ENCODE results near the gene CD164. TPM values are rescaled to one million over a fixed set of nuclear protein-coding genes. Genes with fewer than 3 reads are reported as not detected.
"Not testable (repeated sequence)": the region's sequence is repeated elsewhere in the genome, so short reads cannot be mapped to it uniquely, and the experiment has no call there.

Gene CD164
- total and polyA plus RNA-seq, 4 donors: 124 to 226 (median 204) TPM

GRCh38 chr6:109370792-109371191 is 11.5 kb downstream of the CD164 start:
- H3K9me3 ChIP-seq (ENCODE audit: control insufficient read depth, low read length): no peaks in the 10 kb centered on the region
- intact Hi-C loops (cut with DNase I): no loop called here
- ATAC-seq (ENCODE audit: low FRiP score): no peak
- H3K4me1 ChIP-seq (ENCODE audit: control insufficient read depth in 1 of 2, insufficient read depth in 2 of 2, low read length in 2 of 2): peaks cover 0 to 7% of the 10 kb centered on the region in 2 donors
- no peak overlapping the region for H3K27ac ChIP-seq (ENCODE audit: low read depth in 1 of 2, low read length in 2 of 2)
- H3K36me3 ChIP-seq (ENCODE audit: control insufficient read depth in 1 of 2, insufficient read depth in 2 of 2, low read length in 1 of 2): peaks cover 0 to 4% of the 10 kb centered on the region in 2 donors
- no peak for DNase-seq
- H3K4me3 ChIP-seq (ENCODE audit: low read length in 2 of 2): no peak overlapping the region
- H3K27me3 ChIP-seq (ENCODE audit: control insufficient read depth in 1 of 2, insufficient read depth in 2 of 2, low read length in 1 of 2): no peaks in the 10 kb centered on the region
- WGBS, 2 donors: 27 to 31% methylated on average over 3 of the region's 3 CpGs

DNA sequence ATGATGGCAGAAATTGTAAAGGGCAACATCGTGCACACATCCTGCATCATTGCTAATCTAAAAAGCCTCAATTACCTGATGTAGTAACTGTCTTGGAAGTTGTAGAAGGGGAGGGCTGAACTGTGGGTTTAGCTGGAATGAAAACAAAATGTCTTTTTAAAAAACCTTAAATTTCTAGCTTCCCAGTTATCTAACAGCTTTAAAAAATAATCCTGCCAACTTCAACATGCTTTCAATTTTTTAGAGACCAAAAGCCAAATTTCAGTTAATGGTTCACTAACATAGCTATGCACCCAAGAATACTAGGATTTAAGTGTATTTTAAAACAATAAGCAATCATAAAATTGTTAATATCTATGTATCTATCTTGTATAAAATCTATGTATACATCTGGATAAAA is 11.9 kb downstream of the CD164 start:
- DNase-seq: no peak
- Histone ChIP-seq H3K4me3 (ENCODE audit: low read length in 2 of 2) (no peak overlapping the region), H3K27ac (ENCODE audit: low read depth in 1 of 2, low read length in 2 of 2) (no peak overlapping the region), H3K4me1 (ENCODE audit: control insufficient read depth in 1 of 2, insufficient read depth in 2 of 2, low read length in 2 of 2) (peaks cover 0 to 7% of the 10 kb centered on the region in 2 donors), H3K36me3 (ENCODE audit: control insufficient read depth in 1 of 2, insufficient read depth in 2 of 2, low read length in 1 of 2) (peaks cover 0 to 4% of the 10 kb centered on the region in 2 donors), H3K27me3 (ENCODE audit: control insufficient read depth in 1 of 2, insufficient read depth in 2 of 2, low read length in 1 of 2) (no peaks in the 10 kb centered on the region), H3K9me3 (ENCODE audit: control insufficient read depth, low read length) (no peaks in the 10 kb centered on the region)
- intact Hi-C loops (cut with DNase I): no loop called here
- WGBS, 2 donors: 13 to 22% methylated on average over 1 of the region's 1 CpG
- no peak for ATAC-seq (ENCODE audit: low FRiP score)

DNA sequence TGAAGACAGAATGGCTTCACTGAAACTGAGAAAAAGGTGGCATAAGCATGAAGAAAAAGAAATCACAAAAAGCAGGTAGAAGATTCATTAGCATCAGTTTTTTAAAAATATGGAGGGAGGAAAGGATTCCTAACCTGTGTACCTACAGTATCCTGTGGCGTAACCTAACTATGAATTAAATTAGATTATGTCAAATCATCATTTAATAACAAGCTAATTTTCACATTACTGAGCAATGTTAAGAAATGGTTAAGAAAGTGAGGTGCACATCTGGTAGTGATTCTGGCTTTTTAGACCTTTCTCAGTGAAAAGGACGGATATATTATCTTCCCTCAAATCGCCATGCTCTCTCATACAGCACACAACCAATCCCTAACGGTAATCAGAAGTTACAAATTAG is 12.5 kb downstream of the CD164 start:
- WGBS, 2 donors: 87 to 89% methylated on average over 4 of the region's 4 CpGs
- ATAC-seq (ENCODE audit: low FRiP score): no peak
- H3K4me3 ChIP-seq (ENCODE audit: low read length in 2 of 2): no peak overlapping the region
- peaks cover 0 to 7% of the 10 kb centered on the region in 2 donors for H3K4me1 ChIP-seq (ENCODE audit: control insufficient read depth in 1 of 2, insufficient read depth in 2 of 2, low read length in 2 of 2)
- H3K27me3 ChIP-seq (ENCODE audit: control insufficient read depth in 1 of 2, insufficient read depth in 2 of 2, low read length in 1 of 2): no peaks in the 10 kb centered on the region
- DNase-seq: no peak
- H3K9me3 ChIP-seq (ENCODE audit: control insufficient read depth, low read length): no peaks in the 10 kb centered on the region
- H3K36me3 ChIP-seq (ENCODE audit: control insufficient read depth in 1 of 2, insufficient read depth in 2 of 2, low read length in 1 of 2): peaks cover 0 to 4% of the 10 kb centered on the region in 2 donors
- H3K27ac ChIP-seq (ENCODE audit: low read depth in 1 of 2, low read length in 2 of 2): no peak overlapping the region
- intact Hi-C loops (cut with DNase I): no loop called here

DNA sequence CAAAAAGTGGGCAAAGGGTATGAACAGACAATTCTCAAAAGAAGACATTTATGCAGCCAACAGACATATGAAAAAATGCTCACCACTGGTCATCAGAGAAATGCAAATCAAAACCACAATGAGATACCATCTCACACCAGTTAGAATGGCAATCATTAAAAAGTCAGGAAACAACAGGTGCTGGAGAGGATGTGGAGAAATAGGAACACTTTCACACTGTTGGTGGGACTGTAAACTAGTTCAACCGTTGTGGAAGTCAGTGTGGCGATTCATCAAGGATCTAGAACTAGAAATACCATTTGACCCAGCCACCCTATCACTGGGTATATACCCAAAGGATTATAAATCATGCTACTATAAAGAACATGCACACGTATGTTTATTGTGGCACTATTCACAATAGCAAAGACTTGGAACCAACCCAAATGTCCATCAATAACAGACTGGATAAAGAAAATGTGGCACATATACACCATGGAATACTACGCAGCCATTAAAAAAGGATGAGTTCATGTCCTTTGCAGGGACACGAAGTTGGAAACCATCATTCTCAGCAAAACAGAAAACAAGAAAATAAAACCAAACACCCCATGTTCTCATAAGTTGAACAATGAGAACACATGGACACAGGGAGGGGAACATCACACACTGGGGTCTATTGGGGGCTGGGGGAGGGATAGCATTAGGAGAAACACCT is 17.7 kb downstream of the CD164 start:
- 89 to 92% methylated on average over 5 of the region's 5 CpGs for WGBS, 2 donors
- H3K27ac ChIP-seq (ENCODE audit: low read depth in 1 of 2, low read length in 2 of 2); H3K36me3 ChIP-seq (ENCODE audit: control insufficient read depth in 1 of 2, insufficient read depth in 2 of 2, low read length in 1 of 2); H3K9me3 ChIP-seq (ENCODE audit: control insufficient read depth, low read length); ATAC-seq (ENCODE audit: low FRiP score); H3K4me1 ChIP-seq (ENCODE audit: control insufficient read depth in 1 of 2, insufficient read depth in 2 of 2, low read length in 2 of 2); H3K4me3 ChIP-seq (ENCODE audit: low read length in 2 of 2); DNase-seq; H3K27me3 ChIP-seq (ENCODE audit: control insufficient read depth in 1 of 2, insufficient read depth in 2 of 2, low read length in 1 of 2); intact Hi-C loops (cut with DNase I): not testable (repeated sequence)

GRCh38 chr6:109363753-109364152 is 18.5 kb downstream of the CD164 start:
- 96 to 98% methylated on average over 2 of the region's 2 CpGs for WGBS, 2 donors
- Histone ChIP-seq H3K4me3 (ENCODE audit: low read length in 2 of 2) (no peak overlapping the region), H3K36me3 (ENCODE audit: control insufficient read depth in 1 of 2, insufficient read depth in 2 of 2, low read length in 1 of 2) (peaks cover 6% of the 10 kb centered on the region in 2 donors), H3K27ac (ENCODE audit: low read depth in 1 of 2, low read length in 2 of 2) (no peak overlapping the region), H3K27me3 (ENCODE audit: control insufficient read depth in 1 of 2, insufficient read depth in 2 of 2, low read length in 1 of 2) (no peaks in the 10 kb centered on the region), H3K9me3 (ENCODE audit: control insufficient read depth, low read length) (no peaks in the 10 kb centered on the region), H3K4me1 (ENCODE audit: control insufficient read depth in 1 of 2, insufficient read depth in 2 of 2, low read length in 2 of 2) (no peaks in the 10 kb centered on the region)
- ATAC-seq (ENCODE audit: low FRiP score) (no peak), DNase-seq (no peak)
- intact Hi-C loops (cut with DNase I): no loop called here

DNA sequence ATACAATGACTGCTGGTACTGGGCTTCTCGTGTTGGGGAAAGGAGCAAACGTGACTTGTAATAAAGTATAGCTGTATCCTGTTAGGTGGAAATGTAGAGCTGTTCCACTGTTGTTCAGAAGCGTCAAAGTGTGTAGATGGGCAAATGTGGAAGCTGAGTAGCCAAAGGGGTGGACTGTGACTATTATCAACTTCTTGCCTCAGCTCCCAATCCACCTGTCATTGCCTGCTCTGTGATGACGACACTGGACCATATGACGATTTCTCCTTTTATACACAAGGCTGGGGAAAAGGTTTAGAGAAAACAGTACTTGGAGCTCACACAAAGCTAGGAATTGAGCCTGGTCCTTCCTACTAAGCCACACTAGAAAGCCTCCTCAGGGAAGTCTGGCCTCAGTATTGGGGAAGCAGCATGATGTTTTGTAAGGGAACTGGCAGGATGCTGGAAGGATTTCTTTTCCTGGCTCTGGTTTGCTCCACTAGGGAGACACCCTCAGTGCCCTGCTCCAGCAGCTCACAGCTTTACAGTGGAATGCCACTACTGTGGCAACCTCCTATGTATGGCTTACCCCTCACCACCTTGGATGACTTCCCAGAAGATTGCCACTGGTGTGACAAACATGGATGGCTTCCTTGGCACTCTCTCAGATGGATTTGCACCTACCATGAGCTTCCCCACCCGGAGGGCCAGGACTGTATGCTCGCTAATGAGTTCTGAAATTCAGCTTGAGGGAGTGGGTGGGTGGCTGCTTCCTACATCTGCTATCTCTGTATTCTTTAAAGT is 20.0 kb downstream of the CD164 start:
- H3K36me3 ChIP-seq (ENCODE audit: control insufficient read depth in 1 of 2, insufficient read depth in 2 of 2, low read length in 1 of 2): peaks cover 11 to 16% of the 10 kb centered on the region in 2 donors
- no peak overlapping the region for H3K4me3 ChIP-seq (ENCODE audit: low read length in 2 of 2)
- intact Hi-C loops (cut with DNase I): no loop called here
- no peaks in the 10 kb centered on the region for H3K27me3 ChIP-seq (ENCODE audit: control insufficient read depth in 1 of 2, insufficient read depth in 2 of 2, low read length in 1 of 2)
- no peaks in the 10 kb centered on the region for H3K9me3 ChIP-seq (ENCODE audit: control insufficient read depth, low read length)
- H3K27ac ChIP-seq (ENCODE audit: low read depth in 1 of 2, low read length in 2 of 2): no peak overlapping the region
- no peak for DNase-seq
- no peak for ATAC-seq (ENCODE audit: low FRiP score)
- H3K4me1 ChIP-seq (ENCODE audit: control insufficient read depth in 1 of 2, insufficient read depth in 2 of 2, low read length in 2 of 2): no peaks in the 10 kb centered on the region
- 96 to 99% methylated on average over 7 of the region's 7 CpGs for WGBS, 2 donors

DNA sequence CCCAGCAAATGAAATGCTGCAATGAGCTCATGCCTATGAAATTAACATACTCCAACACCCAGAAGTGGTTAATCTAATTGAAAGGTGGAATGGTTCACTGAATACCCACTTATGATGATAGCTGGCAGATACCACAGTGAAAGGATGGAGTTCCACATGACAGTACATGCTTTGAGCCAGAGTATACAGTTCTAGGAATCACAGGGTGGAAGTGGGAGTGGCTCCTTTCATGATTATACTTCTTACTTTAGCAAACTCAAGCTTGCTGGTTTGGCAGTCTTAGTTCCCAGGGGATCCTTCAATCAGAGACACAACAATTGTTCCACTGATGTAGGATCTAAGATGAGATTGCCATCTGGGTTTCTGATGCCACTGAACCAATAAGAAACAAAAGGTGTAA is 21.5 kb downstream of the CD164 start:
- no peak for ATAC-seq (ENCODE audit: low FRiP score)
- no peaks in the 10 kb centered on the region for H3K4me1 ChIP-seq (ENCODE audit: control insufficient read depth in 1 of 2, insufficient read depth in 2 of 2, low read length in 2 of 2)
- peaks cover 16 to 17% of the 10 kb centered on the region in 2 donors for H3K36me3 ChIP-seq (ENCODE audit: control insufficient read depth in 1 of 2, insufficient read depth in 2 of 2, low read length in 1 of 2)

DNA sequence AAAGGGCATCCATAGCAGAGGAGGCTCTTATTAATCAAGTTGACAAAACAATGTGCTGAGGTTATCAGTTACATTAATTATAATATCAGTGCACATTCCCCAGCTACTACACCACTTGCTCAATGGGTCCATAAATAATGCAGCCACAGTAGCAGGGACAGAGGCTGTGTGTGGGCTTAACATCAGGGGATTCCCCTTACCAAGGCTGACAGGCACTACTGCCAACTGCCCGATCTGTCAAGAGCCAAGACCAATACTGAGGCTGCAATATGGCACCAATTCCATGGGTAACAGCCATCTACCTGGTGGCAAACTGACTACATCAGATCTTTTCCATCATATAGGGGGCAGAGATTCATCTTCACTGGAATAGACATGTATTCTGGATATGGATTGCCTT is 22.0 kb downstream of the CD164 start:
- Histone ChIP-seq H3K4me1 (ENCODE audit: control insufficient read depth in 1 of 2, insufficient read depth in 2 of 2, low read length in 2 of 2) (no peaks in the 10 kb centered on the region), H3K36me3 (ENCODE audit: control insufficient read depth in 1 of 2, insufficient read depth in 2 of 2, low read length in 1 of 2) (peaks cover 16 to 17% of the 10 kb centered on the region in 2 donors), H3K27ac (ENCODE audit: low read depth in 1 of 2, low read length in 2 of 2) (no peak overlapping the region), H3K9me3 (ENCODE audit: control insufficient read depth, low read length) (peaks cover 3% of the 10 kb centered on the region), H3K4me3 (ENCODE audit: low read length in 2 of 2) (no peak overlapping the region), H3K27me3 (ENCODE audit: control insufficient read depth in 1 of 2, insufficient read depth in 2 of 2, low read length in 1 of 2) (no peaks in the 10 kb centered on the region)
- DNase-seq (no peak), ATAC-seq (ENCODE audit: low FRiP score) (no peak)
- WGBS, 2 donors: 75 to 89% methylated on average over 1 of the region's 1 CpG
- intact Hi-C loops (cut with DNase I): no loop called here

More for the DNA sequence above, 21.5 kb downstream of the CD164 start:
- intact Hi-C loops (cut with DNase I): no loop called here
- no peaks in the 10 kb centered on the region for H3K27me3 ChIP-seq (ENCODE audit: control insufficient read depth in 1 of 2, insufficient read depth in 2 of 2, low read length in 1 of 2)
- H3K27ac ChIP-seq (ENCODE audit: low read depth in 1 of 2, low read length in 2 of 2): no peak overlapping the region
- no peak for DNase-seq
- no peak overlapping the region for H3K4me3 ChIP-seq (ENCODE audit: low read length in 2 of 2)
- H3K9me3 ChIP-seq (ENCODE audit: control insufficient read depth, low read length): peaks cover 3% of the 10 kb centered on the region

DNA sequence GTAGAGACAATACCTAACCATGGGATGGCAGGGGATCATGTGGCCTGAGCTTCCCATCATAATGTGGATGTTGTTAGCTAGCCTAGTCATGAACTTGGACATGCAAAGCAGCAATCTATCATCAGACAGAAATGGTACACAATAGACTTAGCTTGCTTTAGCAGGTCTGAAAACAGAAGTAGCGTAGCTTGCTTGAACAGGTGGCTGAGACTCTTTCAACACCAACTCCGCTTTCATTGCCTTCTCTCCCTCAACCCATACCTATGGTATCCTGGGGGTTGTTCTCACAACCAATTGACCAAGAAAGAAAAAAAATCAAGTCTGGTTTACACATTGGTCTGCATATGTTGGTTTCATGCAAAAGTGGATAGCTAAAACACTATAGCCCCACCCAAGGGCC is 23.0 kb downstream of the CD164 start:
- H3K27me3 ChIP-seq (ENCODE audit: control insufficient read depth in 1 of 2, insufficient read depth in 2 of 2, low read length in 1 of 2): no peaks in the 10 kb centered on the region
- H3K36me3 ChIP-seq (ENCODE audit: control insufficient read depth in 1 of 2, insufficient read depth in 2 of 2, low read length in 1 of 2): peaks cover 16 to 18% of the 10 kb centered on the region in 2 donors
- DNase-seq (no peak), ATAC-seq (ENCODE audit: low FRiP score) (no peak)
- no peak overlapping the region for H3K27ac ChIP-seq (ENCODE audit: low read depth in 1 of 2, low read length in 2 of 2)
- H3K4me1 ChIP-seq (ENCODE audit: control insufficient read depth in 1 of 2, insufficient read depth in 2 of 2, low read length in 2 of 2): no peaks in the 10 kb centered on the region
- no peak overlapping the region for H3K4me3 ChIP-seq (ENCODE audit: low read length in 2 of 2)
- intact Hi-C loops (cut with DNase I): no loop called here
- whole genome bisulfite sequencing, 2 donors: 99 to 100% methylated on average over 2 of the region's 2 CpGs
- peaks cover 3% of the 10 kb centered on the region for H3K9me3 ChIP-seq (ENCODE audit: control insufficient read depth, low read length)

Measured in aorta (tissue), 5 donors.